Heart right ventricle (tissue), 16 donors: Measurements from ENCODE around the gene SLC35F1. TPM values are rescaled to one million over a fixed set of nuclear protein-coding genes. Genes with fewer than 3 reads are reported as not detected.

Experiments
- ATAC-seq, 8 donors: fragments of 200-7000 bp; cut with Tn5 transposase; one replicate each; pipeline ENCODE4 v1.9.1; 2020; ENCODE audit warnings: mild to moderate bottlenecking in 8 of 8, moderate library complexity in 8 of 8, moderate number of reproducible peaks in 1 of 8
- DNase-seq, 2 donors: peaks; one replicate each; pipeline ENCODE4 v3.0.0-alpha.2; 2020
- H3K27ac ChIP-seq, 10 donors: fragments of 200-600 bp; sonication (generic) in 2 of 10; one replicate each; pipeline versions ENCODE4 v1.5.0 to v1.8.0; 2020 to 2022; ENCODE audit warnings: mild to moderate bottlenecking in 3 of 10
- H3K27me3 ChIP-seq, 7 donors: fragments of 200-600 bp; one replicate each; pipeline ENCODE4 v1.8.0; 2021 to 2022; ENCODE audit warnings: mild to moderate bottlenecking in 2 of 7
- H3K36me3 ChIP-seq, 9 donors: fragments of 200-600 bp; sonication (generic) in 1 of 9; one replicate each; pipeline versions ENCODE4 v1.5.0 to v1.8.0; 2020 to 2022; ENCODE audit warnings: mild to moderate bottlenecking in 2 of 9
- H3K4me1 ChIP-seq, 9 donors: fragments of 200-600 bp; sonication (generic) in 1 of 9; one replicate each; pipeline versions ENCODE4 v1.5.0 to v1.8.0; 2020 to 2022; ENCODE audit warnings: mild to moderate bottlenecking in 4 of 9
- H3K4me3 ChIP-seq, 10 donors: fragments of 200-600 bp; sonication (generic) in 2 of 10; one replicate each; pipeline versions ENCODE4 v1.5.0 to v1.8.0; 2020 to 2022; ENCODE audit warnings: mild to moderate bottlenecking in 7 of 10, moderate library complexity in 2 of 10
- H3K9me3 ChIP-seq, 11 donors: fragments of 200-600 bp in 10 of 11; sonication (generic) in 2 of 11; one replicate each; pipeline versions ENCODE4 v1.5.0 to v1.8.0; 2013 to 2022; ENCODE audit warnings: mild to moderate bottlenecking in 2 of 11, control low read depth in 1 of 11, moderate library complexity in 1 of 11
- whole genome bisulfite sequencing, 2 donors: extraction: QIAGEN DNeasy Blood & Tissue Kit; methylation state at CpG; one replicate each; pipeline ENCODE4 v1.1.7; 2013; ENCODE audit warnings: inconsistent platforms in 1 of 2; 5-methylcytosine and 5-hydroxymethylcytosine counted together
- intact Hi-C, 10 donors: fragments of 100-400 bp; cut with DNase I; formaldehyde crosslinking; loops; one replicate each; pipeline versions ENCODE4 v1.11.1 to v1.14.2; 2022
- polyA plus RNA-seq, 2 donors: library from polyadenylated mRNA; stranded (reverse); fragments of 200-250 nt; gene quantifications; one replicate each; pipeline ENCODE4 v1.2.3, GENCODE V29; 2013
- total RNA-seq, 10 donors: library from RNA; stranded (reverse); fragmentation: NEBNext Ultra II Directional in 3 of 10; extraction: Animal tissue kit (Norgen Biotek cat#: 25700) in 3 of 10; gene quantifications; one replicate each; pipeline versions ENCODE4 v1.2.1 to v1.2.4, GENCODE V29; 2021 to 2023
- TF ChIP-seq, protein P1 (sequence below), 9 donors: fragments of 200-600 bp; sonication (generic) in 2 of 9; IDR thresholded peaks; one replicate each; pipeline versions ENCODE4 v1.5.0 to v1.8.0; 2021 to 2022; ENCODE audit warnings: antibody characterized with exemption in 9 of 9, mild to moderate bottlenecking in 5 of 9, moderate library complexity in 1 of 9
- donor health status: Arrhythmogenic right ventricular cardiomyopathy.
- donor health status: ischemic (EF 13 %, LVEDD 7.1; RV severe dilation, severe dysfunction).
- donor health status: healthy with polysubstance abuse.
- donor health status: DM: no; HTN: yes; CAD: no.
- donor health status: DM: no; HTN: no; CAD: no.
- donor health status: ischemic (EF 25% LVEDD 6.9; RV normal size, moderate dysfunction).
- donor health status: ischemic (EF 25% LVEDD 5.7; RV mildly dilated, moderate dysfunction).
- donor health status: healthy.
- donor health status: DM: yes; HTN: yes; CAD: no.
- donor health status: Ischemic cardiomyopathy.
- donor health status: ischemic (EF 35%, LVEDD 5.7; RV mildly dilated, moderate dysfunction).
- donor health status: nonischemic (EF 11% LVEDD 7.7; RV severe dilation, severe dysfunction).
- donor health status: DM: yes; HTN: yes; CAD: no.
- donor health status: PGD.
- donor health status: ischemic (EF 29% LVEDD 5.4; RV normal size, mild dysfunction).
- donor health status: nonischemic (EF 23%, LVEDD 6.1; RV moderate dilation, normal function).

The SLC35F1 gene
- total and polyA plus RNA-seq, 12 donors = 0.75 to 17.7 (median 6.3) TPM

DNA sequence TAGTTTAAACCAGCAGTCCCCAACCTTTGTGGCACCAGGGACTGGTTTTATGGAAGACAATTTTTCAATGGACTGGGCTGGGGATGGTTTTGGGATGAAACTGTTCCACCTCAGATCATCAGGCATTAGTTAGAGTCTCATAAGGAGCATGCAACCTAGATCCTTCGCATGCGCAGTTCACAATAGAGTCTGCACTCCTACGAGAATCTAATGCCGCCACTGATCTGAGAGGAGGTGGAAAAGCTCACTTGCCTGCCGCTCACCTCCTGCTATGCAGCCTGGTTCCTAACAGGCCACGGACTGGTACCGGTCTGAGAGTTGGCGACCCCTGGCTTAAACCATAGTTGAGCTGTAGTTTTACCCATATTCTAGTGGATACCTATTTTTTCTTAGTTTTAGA lies 154.6 kb downstream of the SLC35F1 start:
- Histone ChIP-seq H3K9me3 (no peaks in the 10 kb centered on the region), H3K36me3 (no peaks in the 10 kb centered on the region), H3K4me1 (no peaks in the 10 kb centered on the region), H3K27me3 (no peaks in the 10 kb centered on the region), H3K27ac (no peak overlapping the region), H3K4me3 (no peak overlapping the region)
- ATAC-seq = no peak
- DNase-seq = no peak
- TF ChIP-seq, protein P1, sequence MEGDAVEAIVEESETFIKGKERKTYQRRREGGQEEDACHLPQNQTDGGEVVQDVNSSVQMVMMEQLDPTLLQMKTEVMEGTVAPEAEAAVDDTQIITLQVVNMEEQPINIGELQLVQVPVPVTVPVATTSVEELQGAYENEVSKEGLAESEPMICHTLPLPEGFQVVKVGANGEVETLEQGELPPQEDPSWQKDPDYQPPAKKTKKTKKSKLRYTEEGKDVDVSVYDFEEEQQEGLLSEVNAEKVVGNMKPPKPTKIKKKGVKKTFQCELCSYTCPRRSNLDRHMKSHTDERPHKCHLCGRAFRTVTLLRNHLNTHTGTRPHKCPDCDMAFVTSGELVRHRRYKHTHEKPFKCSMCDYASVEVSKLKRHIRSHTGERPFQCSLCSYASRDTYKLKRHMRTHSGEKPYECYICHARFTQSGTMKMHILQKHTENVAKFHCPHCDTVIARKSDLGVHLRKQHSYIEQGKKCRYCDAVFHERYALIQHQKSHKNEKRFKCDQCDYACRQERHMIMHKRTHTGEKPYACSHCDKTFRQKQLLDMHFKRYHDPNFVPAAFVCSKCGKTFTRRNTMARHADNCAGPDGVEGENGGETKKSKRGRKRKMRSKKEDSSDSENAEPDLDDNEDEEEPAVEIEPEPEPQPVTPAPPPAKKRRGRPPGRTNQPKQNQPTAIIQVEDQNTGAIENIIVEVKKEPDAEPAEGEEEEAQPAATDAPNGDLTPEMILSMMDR (IDR thresholded peaks at IDR 0.05) = no peak
- WGBS, 2 donors = 88 to 94% methylated on average over 8 of the region's 8 CpGs
- intact Hi-C loops = no loop called here

DNA sequence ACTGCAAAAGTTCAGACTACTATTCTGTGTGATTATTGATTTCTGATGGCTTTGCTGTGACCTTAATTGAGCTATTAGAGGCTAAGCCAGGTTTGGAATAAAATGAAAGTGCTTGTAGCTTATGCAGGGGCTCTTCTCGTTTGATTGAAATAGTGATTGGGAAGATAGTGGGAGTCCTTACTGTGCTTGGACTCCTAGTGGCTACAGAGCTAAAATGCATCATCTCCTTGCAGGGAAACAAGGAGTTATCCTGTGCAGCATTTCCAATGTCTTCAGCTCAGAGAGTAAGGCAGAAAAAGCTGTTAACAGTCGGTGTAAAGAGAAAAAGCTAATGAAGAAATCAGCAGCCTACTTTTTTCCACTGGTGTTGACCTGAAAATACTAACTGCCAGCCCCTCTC lies 173.5 kb downstream of the SLC35F1 start:
- 35 to 42% methylated on average over 2 of the region's 2 CpGs for WGBS, 2 donors
- Histone ChIP-seq H3K9me3 (no peaks in the 10 kb centered on the region), H3K4me1 (no peaks in the 10 kb centered on the region), H3K27me3 (no peaks in the 10 kb centered on the region), H3K27ac (no peak overlapping the region), H3K4me3 (no peak overlapping the region), H3K36me3 (no peaks in the 10 kb centered on the region)
- intact Hi-C loops = no loop called here
- ATAC-seq = no peak
- DNase-seq = no peak
- TF ChIP-seq, protein P1 (IDR thresholded peaks at IDR 0.05) = peak in 2 of 9 donors; percentile 5 to 6

DNA sequence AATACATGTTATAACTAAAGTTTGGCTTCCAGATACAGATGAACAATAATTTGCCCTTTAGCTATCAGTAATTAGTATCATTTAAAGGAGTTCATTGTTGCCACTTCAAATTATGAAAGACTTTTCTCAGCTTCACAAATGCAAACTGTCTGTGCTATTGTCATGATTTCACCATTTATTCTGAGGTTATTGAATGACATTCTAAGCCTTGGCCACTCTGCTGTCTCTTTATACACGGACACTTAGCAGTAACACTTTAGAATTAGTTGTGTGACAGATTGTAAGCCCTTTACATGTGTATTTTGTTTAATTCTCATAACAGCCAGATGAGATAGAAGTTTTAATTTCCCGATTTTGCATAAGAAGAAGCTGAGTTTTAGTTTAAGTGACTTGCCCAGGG lies 176.6 kb downstream of the SLC35F1 start:
- TF ChIP-seq, protein P1 (IDR thresholded peaks at IDR 0.05) = no peak
- WGBS, 2 donors = 83 to 87% methylated on average over 2 of the region's 2 CpGs
- Histone ChIP-seq H3K36me3 (no peaks in the 10 kb centered on the region), H3K4me3 (no peak overlapping the region), H3K4me1 (no peaks in the 10 kb centered on the region), H3K9me3 (no peaks in the 10 kb centered on the region), H3K27ac (no peak overlapping the region), H3K27me3 (no peaks in the 10 kb centered on the region)
- intact Hi-C loops = no loop called here
- no peak for ATAC-seq
- no peak for DNase-seq

GRCh38 chr6:118085665-118086064 lies 178.6 kb downstream of the SLC35F1 start:
- TF ChIP-seq, protein P1 (IDR thresholded peaks at IDR 0.05) = no peak
- DNase-seq = no peak
- Histone ChIP-seq H3K36me3 (no peaks in the 10 kb centered on the region), H3K27ac (no peak overlapping the region), H3K4me1 (no peaks in the 10 kb centered on the region), H3K9me3 (no peaks in the 10 kb centered on the region), H3K4me3 (no peak overlapping the region), H3K27me3 (no peaks in the 10 kb centered on the region)
- 81 to 86% methylated on average over 2 of the region's 2 CpGs for WGBS, 2 donors
- ATAC-seq = no peak
- intact Hi-C loops = no loop called here
